Brain pericyte (primary cell): Measurements from ENCODE around the gene ADCY2.
"Not testable (repeated sequence)": the region's sequence is repeated elsewhere in the genome, so short reads cannot be mapped to it uniquely, and the experiment has no call there.

Experiments
- DNase-seq: peaks from one replicate; pipeline ENCODE4 v3.0.0-alpha.2; 2012; ENCODE audit warnings: low read depth, low spot score

ADCY2 gene

GRCh38 chr5:7395432-7395946 is 449 bp upstream of the ADCY2 start:
- no peak for DNase-seq

- no peak for DNase-seq
These were observed 946 bp downstream of the ADCY2 start for GRCh38 chr5:7396713-7397454.

GRCh38 chr5:7397937-7398336 is 2.0 kb downstream of the ADCY2 start:
- DNase-seq: no peak

- DNase-seq: no peak
These were observed 2.8 kb downstream of the ADCY2 start for GRCh38 chr5:7398596-7399280.

GRCh38 chr5:7405277-7405676 is 9.3 kb downstream of the ADCY2 start:
- DNase-seq: no peak

- no peak for DNase-seq
These were observed 15.1 kb downstream of the ADCY2 start for GRCh38 chr5:7410936-7411511.

GRCh38 chr5:7412409-7412808 is 16.5 kb downstream of the ADCY2 start:
- no peak for DNase-seq

- DNase-seq: no peak
These were observed 19.2 kb downstream of the ADCY2 start for GRCh38 chr5:7415123-7415522.

- no peak for DNase-seq
These were observed 19.9 kb downstream of the ADCY2 start for GRCh38 chr5:7415587-7416535.

- no peak for DNase-seq
These were observed 22.3 kb downstream of the ADCY2 start for GRCh38 chr5:7418276-7418675.

- DNase-seq: no peak
These were observed 23.4 kb downstream of the ADCY2 start for GRCh38 chr5:7419367-7419766.

GRCh38 chr5:7419846-7420245 is 23.9 kb downstream of the ADCY2 start:
- no peak for DNase-seq

GRCh38 chr5:7420510-7421280 is 24.8 kb downstream of the ADCY2 start:
- no peak for DNase-seq

GRCh38 chr5:7422316-7423106 is 26.6 kb downstream of the ADCY2 start:
- DNase-seq: no peak

- not testable (repeated sequence) for DNase-seq
These were observed 27.3 kb downstream of the ADCY2 start for GRCh38 chr5:7423231-7423630.

GRCh38 chr5:7425830-7426229 is 29.9 kb downstream of the ADCY2 start:
- DNase-seq: no peak

GRCh38 chr5:7426284-7426683 is 30.3 kb downstream of the ADCY2 start:
- no peak for DNase-seq

GRCh38 chr5:7434914-7435313 is 39.0 kb downstream of the ADCY2 start:
- DNase-seq: no peak

- DNase-seq: no peak
These were observed 39.6 kb downstream of the ADCY2 start for GRCh38 chr5:7435503-7435902.

GRCh38 chr5:7436521-7436920 is 40.6 kb downstream of the ADCY2 start:
- DNase-seq: no peak
